ENCODE data around the gene KLHL21.

- TF ChIP-seq CTCF (conservative IDR thresholded peaks at IDR 0.05): no peak
- TF ChIP-seq EZH2 (IDR thresholded peaks at IDR 0.05; ENCODE audit: low read depth): no peak
Measured at GRCh38 chr1:6619045-6619444, 16.4 kb upstream of the KLHL21 start.

All from PC-9 (cell line).